Stimulated activated CD4-positive, alpha-beta T cell treated with anti-CD3 and anti-CD28 coated beads, Interleukin-4, amount 100 ng/mL, for 48 hours (primary cell): ENCODE data around the gene RPE.

Source experiments
- DNase-seq, 2 donors: peaks; one replicate each; pipeline ENCODE4 v3.0.0-alpha.2; 2020; ENCODE audit warnings: low read depth in 2 of 2

The RPE gene

GRCh38 chr2:210000464-210001324, 1.7 kb upstream of the RPE start:
- DNase-seq = no peak

DNA sequence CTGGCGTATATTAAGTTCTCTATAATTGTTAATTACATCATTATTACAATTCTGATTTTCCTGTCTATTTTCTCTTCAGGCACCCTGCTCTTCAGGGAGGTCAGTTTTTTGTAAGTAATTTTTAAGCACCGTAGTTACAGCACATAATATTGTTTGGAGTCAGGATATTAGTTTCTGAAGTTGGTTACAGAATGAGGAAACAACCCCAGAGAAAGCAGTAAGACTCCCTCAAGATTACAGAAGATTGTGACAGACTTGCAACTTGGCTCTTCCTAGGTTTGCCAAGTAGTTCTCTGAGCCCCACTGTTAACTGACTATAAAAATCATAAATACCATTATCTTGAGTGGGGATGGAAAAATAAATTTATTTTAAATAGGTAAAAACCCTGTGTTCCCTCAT, 921 bp downstream of the RPE start:
- DNase-seq = no peak

- no peak for DNase-seq
Measured at GRCh38 chr2:210004881-210005280, 2.4 kb downstream of the RPE start.

- DNase-seq = no peak
Measured at GRCh38 chr2:210007895-210008294, 5.5 kb downstream of the RPE start.

- DNase-seq = no peak
Measured at GRCh38 chr2:210009126-210009525, 6.7 kb downstream of the RPE start.

GRCh38 chr2:210009896-210010295, 7.5 kb downstream of the RPE start:
- no peak for DNase-seq

GRCh38 chr2:210020138-210020537, 17.7 kb downstream of the RPE start:
- DNase-seq = no peak

GRCh38 chr2:210022824-210023223, 20.4 kb downstream of the RPE start:
- DNase-seq = no peak

DNA sequence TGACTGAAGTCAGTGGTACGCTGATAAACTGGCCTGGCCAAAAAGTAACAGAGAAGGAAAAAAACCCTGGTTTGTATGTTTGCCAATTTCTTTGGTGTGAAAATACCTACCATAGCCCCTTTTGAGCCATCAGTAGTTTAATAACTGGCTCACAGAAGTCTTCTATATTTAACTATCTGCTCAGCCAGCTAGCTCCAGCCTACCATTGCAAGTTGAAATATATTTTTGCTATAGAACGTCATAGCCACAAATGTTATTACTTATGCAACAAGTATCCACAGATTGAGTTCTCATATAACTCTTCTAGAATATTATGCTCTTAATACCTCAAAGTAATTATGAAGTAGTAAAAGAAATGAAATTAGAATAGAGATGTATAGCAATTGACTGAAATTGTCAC, 25.2 kb downstream of the RPE start:
- no peak for DNase-seq

GRCh38 chr2:210028178-210028577, 25.7 kb downstream of the RPE start:
- no peak for DNase-seq

DNA sequence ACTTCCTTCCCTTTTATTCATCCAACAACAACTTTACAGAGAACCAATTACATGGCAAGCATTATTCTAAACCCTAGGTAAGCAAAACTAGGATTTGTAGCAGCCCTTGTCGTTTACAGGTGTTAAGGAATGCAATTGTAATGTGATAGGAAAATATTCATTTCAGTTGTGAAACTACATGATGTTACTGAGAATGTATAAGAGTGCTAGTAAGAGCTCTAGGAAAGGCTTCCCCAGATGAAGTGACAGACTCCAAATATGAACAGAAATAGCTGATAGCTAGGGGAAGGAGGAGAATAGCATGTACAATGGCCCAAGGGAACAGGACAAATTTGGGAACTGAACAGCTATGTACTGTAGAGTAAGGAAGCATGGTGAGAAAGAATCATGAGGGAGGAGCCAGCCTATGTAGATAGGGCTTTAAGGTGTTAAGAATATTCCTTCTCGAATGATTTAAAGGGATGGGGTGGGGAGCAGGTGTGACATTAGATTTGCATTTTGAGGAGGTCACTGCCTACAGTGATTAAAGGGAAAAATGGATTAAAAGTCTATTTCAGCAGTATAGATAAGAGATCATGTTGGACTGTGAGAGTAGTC, 31.7 kb downstream of the RPE start:
- no peak for DNase-seq

- DNase-seq = no peak
Measured at GRCh38 chr2:210035679-210036078, 33.2 kb downstream of the RPE start.

DNA sequence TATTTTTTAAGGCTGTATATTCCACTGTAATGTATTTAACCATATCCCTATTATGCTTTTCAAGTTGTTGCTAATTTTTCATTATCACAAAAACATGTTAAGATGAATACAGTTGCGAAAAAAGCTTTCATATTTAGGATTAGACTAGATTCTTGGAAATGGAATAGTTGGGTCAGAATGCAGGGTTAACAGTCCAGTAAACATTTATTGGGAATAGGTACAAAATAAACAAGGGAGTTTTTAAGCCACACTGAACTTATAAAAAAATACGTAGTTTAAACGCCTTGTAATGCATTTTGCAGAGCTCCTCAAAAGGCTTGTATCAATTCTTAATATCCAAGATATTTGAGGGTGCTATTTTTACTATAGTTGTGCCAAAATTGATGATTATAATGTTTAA, 35.6 kb downstream of the RPE start:
- DNase-seq = no peak

GRCh38 chr2:210046851-210047500, 44.5 kb downstream of the RPE start:
- no peak for DNase-seq

GRCh38 chr2:210049831-210050230, 47.4 kb downstream of the RPE start:
- no peak for DNase-seq

DNA sequence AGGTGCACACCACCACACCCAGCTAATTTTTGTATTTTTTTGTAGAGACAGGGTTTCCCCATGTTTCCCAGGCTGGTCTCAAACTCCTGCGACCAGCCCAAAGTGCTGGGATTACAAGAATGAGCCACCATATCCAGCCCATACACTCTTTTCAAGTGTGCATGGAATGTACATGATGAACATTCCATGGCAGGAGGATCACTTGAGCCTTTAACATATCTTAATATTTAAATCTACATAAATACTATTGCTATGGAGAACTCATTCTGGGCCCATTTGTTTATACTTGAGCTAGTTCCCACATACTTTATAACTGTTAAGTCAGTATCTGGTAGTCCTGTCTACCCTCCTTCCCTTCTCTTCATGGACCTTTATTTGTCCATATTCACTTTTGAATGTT, 48.4 kb downstream of the RPE start:
- no peak for DNase-seq

GRCh38 chr2:210054696-210055095, 52.3 kb downstream of the RPE start:
- no peak for DNase-seq

- DNase-seq = no peak
Measured at GRCh38 chr2:210055825-210056224, 53.4 kb downstream of the RPE start.

- no peak for DNase-seq
Measured at GRCh38 chr2:210063306-210063705, 60.9 kb downstream of the RPE start.
